Kidney (tissue), 14 donors: ENCODE results near the gene IZUMO1. TPM values are rescaled to one million over a fixed set of nuclear protein-coding genes. Genes with fewer than 3 reads are reported as not detected.

Experiments
- DNase-seq, 5 donors: peaks; one replicate each; pipeline ENCODE4 v3.0.0-alpha.2; 2013 to 2020
- FAIRE-seq: peaks from 2 replicates; lab custom pipeline; 2012; peaks lifted over from hg19 to GRCh38; lab: Jason Lieb, UNC
- H3K27ac ChIP-seq, 2 donors: one replicate each; pipeline ENCODE4 v1.7.0; 2013; ENCODE audit warnings: low read depth in 2 of 2, low read length in 2 of 2, inconsistent platforms in 1 of 2
- H3K27me3 ChIP-seq: one replicate; pipeline ENCODE4 v1.7.1; 2013; ENCODE audit warnings: low read length, inconsistent platforms; ENCODE audit not compliant: control insufficient read depth, insufficient read depth
- H3K36me3 ChIP-seq, 3 donors: one replicate each; pipeline versions ENCODE4 v1.7.0 to v1.7.1; 2013; ENCODE audit warnings: low read length in 3 of 3, control low read depth in 1 of 3, inconsistent platforms in 1 of 3; ENCODE audit not compliant: insufficient read depth in 3 of 3, control insufficient read depth in 2 of 3
- H3K4me1 ChIP-seq, 3 donors: one replicate each; pipeline versions ENCODE4 v1.7.0 to v1.7.1; 2013; ENCODE audit warnings: low read length in 3 of 3, inconsistent platforms in 1 of 3, low read depth in 1 of 3; ENCODE audit not compliant: control insufficient read depth in 2 of 3, insufficient read depth in 2 of 3
- H3K4me3 ChIP-seq, 3 donors: one replicate each; pipeline versions ENCODE4 v1.7.0 to v1.8.1; 2013; ENCODE audit warnings: low read length in 3 of 3, control low read depth in 1 of 3, inconsistent platforms in 1 of 3
- H3K9ac ChIP-seq, 3 donors: one replicate each; pipeline versions ENCODE4 v1.7.0 to v1.7.1; 2013; ENCODE audit warnings: low read length in 3 of 3, control low read depth in 1 of 3, inconsistent platforms in 1 of 3
- H3K9me3 ChIP-seq, 3 donors: one replicate each; pipeline versions ENCODE4 v1.7.0 to v1.7.1; 2013; ENCODE audit warnings: low read length in 3 of 3, control low read depth in 1 of 3, inconsistent platforms in 1 of 3; ENCODE audit not compliant: control insufficient read depth in 2 of 3, insufficient read depth in 1 of 3
- CTCF ChIP-seq: IDR thresholded peaks from 3 replicates; pipeline ENCODE4 v1.5.1; 2012; ENCODE audit warnings: mild to moderate bottlenecking, moderate library complexity, borderline replicate concordance; ENCODE audit not compliant: insufficient read depth; ENCODE audit errors: extremely low read depth
- intact Hi-C: fragments of 100-400 bp; cut with DNase I; formaldehyde crosslinking; loops from one replicate; pipeline ENCODE4 v1.11.1; 2022
- polyA plus RNA-seq: library from polyadenylated mRNA; stranded (reverse); fragments of 350-450 nt; fragmentation: Illumina TruSeq; extraction: RNeasy Lipid Tissue Mini Kit (QIAGEN cat#74804); gene quantifications from one replicate; pipeline ENCODE4 v1.2.3, GENCODE V29; 2014; ENCODE audit warnings: low read depth, low replicate concordance; ENCODE audit not compliant: insufficient read depth
- total RNA-seq: library from RNA; stranded (reverse); fragmentation: NEBNext Ultra II Directional; extraction: Animal tissue kit (Norgen Biotek cat#: 25700); gene quantifications from one replicate; pipeline ENCODE4 v1.2.1, GENCODE V29; 2021
- donor health status: control.
- donor health status: control.
- donor health status: control.
- donor health status: control.
- donor health status: control.
- donor health status: DM: yes; HTN: yes; CAD: no.
- donor health status: Normal renal cell carcinoma (clear cell type).

Gene IZUMO1
- total and polyA plus RNA-seq, 2 donors from 2014 or later: 0.79 TPM; not detected in 1

DNA sequence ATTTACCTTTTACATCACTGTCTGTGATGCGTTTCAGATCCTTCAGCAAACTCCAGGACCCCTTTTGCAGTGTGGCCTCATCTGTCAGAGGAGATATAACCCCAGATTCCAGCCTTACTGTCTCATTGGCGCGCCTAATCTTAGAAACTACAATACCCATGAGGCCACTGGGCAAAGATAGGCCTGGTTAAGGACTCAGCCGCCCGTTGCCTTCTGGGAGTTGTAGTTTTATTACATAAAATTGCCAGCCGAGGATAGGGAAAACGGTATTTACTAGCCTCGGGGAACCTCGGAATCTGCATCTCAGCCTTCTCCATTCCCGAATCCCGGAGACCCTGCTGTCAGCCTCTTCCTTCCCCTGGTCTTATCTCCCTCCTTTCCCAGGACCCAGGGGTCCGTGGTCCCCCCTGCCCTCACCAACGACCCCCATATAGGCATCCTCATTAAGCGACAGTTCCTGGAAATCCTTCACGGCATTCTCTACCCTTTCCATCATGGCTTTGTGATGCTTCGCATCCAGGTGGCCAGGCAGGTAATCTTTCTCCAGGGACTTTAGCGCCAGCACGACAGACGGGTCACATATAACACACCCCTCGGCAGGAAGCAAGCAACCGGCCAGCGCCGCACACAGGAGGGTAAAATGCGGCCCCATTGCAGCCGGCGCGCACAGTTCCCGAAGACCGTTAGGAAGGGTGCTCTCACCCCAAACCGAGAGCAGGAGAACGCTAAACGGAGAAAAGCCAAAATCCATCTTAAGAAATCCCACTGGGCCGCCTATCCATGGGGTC is 1.3 kb downstream of the IZUMO1 start:
- no peak overlapping the region for H3K9ac ChIP-seq
- intact Hi-C loops: no loop called here
- no peaks in the 10 kb centered on the region for H3K9me3 ChIP-seq
- H3K27me3 ChIP-seq: peaks cover 4% of the 10 kb centered on the region
- TF ChIP-seq CTCF: no peak
- DNase-seq (peak in 3 of 5 donors; percentile 70 to 78 (median 74)), FAIRE-seq (no peak)
- H3K4me1 ChIP-seq: peaks cover 0 to 5% (median 3%) of the 10 kb centered on the region in 3 donors
- H3K4me3 ChIP-seq: no peak overlapping the region
- no peaks in the 10 kb centered on the region for H3K36me3 ChIP-seq
- H3K27ac ChIP-seq: no peak overlapping the region

- no peaks in the 10 kb centered on the region for H3K9me3 ChIP-seq
- peaks cover 0 to 9% (median 0%) of the 10 kb centered on the region in 3 donors for H3K4me1 ChIP-seq
- H3K4me3 ChIP-seq: no peak overlapping the region
- H3K36me3 ChIP-seq: no peaks in the 10 kb centered on the region
- intact Hi-C loops: no loop called here
- peaks cover 4% of the 10 kb centered on the region for H3K27me3 ChIP-seq
- FAIRE-seq: no peak
- DNase-seq: no peak
- TF ChIP-seq CTCF: no peak
- H3K9ac ChIP-seq: no peak overlapping the region
- H3K27ac ChIP-seq: no peak overlapping the region
Measured at GRCh38 chr19:48742096-48742495, 4.6 kb downstream of the IZUMO1 start.

- Histone ChIP-seq H3K4me3 (peak overlapping the region in 2 of 3 donors; percentile 7 to 29), H3K36me3 (no peaks in the 10 kb centered on the region), H3K4me1 (peaks cover 0 to 9% (median 0%) of the 10 kb centered on the region in 3 donors), H3K27ac (peak overlapping the region; percentile 78 to 79), H3K27me3 (peaks cover 4% of the 10 kb centered on the region), H3K9ac (peak overlapping the region in 1 of 3 donors; percentile 58), H3K9me3 (no peaks in the 10 kb centered on the region)
- no peak for FAIRE-seq
- DNase-seq: peak in 3 of 5 donors; percentile 31 to 84 (median 82)
- no peak for TF ChIP-seq CTCF
- intact Hi-C loops: no loop called here
Measured at GRCh38 chr19:48741129-48741999, 5.3 kb downstream of the IZUMO1 start.
